GM21390 (cell line): ENCODE results near the gene FAM180A.
"Not testable (repeated sequence)": the region's sequence is repeated elsewhere in the genome, so short reads cannot be mapped to it uniquely, and the experiment has no call there.

Experiments used
- ATAC-seq: cut with Tn5 transposase; IDR thresholded peaks from one replicate; pipeline ENCODE4 v1.9.1; 2021; ENCODE audit not compliant: unreplicated experiment

Gene FAM180A

DNA sequence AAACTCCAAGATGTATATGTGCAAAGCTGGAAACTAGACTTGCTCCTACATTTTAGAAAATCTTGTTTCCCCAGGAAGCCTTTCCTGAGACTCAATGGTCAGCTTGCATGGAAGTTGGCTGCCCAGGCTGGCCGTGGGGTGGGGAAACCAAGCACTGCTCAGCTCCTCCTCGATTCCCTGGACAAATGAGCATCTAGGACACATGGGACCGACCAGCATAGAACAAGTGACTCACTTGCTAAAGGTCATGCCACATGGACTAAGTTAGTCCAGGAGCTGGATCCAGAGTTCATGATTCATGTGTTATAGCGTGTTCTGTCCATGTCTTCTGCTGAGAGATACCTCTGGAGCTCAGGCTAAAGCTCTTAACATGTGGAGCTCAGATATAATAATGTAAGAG, 6.2 kb downstream of the FAM180A start:
- no peak for ATAC-seq

- ATAC-seq: no peak
Observed at GRCh38 chr7:135741905-135742304, 6.7 kb downstream of the FAM180A start.

GRCh38 chr7:135740889-135741288, 7.7 kb downstream of the FAM180A start:
- ATAC-seq: no peak

GRCh38 chr7:135737306-135737647, 11.3 kb downstream of the FAM180A start:
- ATAC-seq: not testable (repeated sequence)

GRCh38 chr7:135736586-135737305, 11.9 kb downstream of the FAM180A start:
- no peak for ATAC-seq

DNA sequence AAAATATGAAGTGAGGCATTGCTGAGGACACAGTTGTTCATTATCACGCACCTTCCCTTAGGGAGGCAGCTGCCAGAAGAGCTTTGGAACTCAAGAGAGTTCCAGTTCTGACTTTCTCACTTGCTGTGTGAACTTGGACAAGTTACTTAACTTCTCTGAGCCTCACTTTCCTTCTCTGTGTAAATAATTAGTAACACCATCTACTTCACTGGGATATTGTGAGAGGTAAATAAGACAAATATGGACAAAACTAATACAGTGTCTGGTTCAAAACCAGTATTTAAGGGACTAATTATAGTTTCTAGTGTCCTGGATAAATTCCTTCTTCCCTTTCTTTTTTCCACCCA, 14.3 kb downstream of the FAM180A start:
- ATAC-seq: no peak

DNA sequence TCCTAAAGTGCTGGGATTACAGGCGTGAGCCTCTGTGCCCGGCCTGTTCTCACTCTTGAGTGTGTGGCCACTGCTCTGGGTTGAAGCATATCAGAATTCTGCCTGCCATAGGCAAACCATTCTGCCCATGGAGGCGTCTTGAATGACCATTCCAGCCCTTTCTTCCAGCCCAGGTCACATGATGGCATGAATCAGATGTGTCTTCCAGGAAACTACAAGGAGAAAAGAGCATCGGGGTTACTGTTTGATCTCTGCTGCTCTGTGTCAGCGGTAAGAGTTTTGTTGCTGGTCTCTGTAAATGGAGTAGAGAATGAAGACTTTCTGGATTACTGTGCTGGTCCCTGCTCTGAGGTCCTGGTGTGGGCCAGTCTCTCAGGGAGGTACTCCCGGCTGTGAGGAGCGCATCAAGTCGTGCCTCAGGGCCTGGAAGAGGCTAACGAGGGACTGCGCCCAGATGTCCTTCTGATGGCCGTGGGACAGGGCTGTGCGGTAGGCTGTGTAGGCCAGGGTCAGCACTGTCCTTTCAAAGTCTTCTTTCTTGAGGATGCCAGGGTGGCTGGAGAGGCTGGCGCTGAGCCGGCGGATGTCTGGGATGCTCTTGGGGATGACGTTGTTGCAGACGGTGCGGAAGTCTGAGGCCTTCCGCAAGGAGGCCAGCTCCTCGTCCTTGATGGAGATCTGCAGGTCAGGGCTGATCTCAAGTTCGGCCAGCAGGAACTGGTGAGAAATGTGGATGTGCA, 14.8 kb downstream of the FAM180A start:
- ATAC-seq: no peak

- ATAC-seq: no peak
Observed at GRCh38 chr7:135731131-135731530, 17.5 kb downstream of the FAM180A start.

DNA sequence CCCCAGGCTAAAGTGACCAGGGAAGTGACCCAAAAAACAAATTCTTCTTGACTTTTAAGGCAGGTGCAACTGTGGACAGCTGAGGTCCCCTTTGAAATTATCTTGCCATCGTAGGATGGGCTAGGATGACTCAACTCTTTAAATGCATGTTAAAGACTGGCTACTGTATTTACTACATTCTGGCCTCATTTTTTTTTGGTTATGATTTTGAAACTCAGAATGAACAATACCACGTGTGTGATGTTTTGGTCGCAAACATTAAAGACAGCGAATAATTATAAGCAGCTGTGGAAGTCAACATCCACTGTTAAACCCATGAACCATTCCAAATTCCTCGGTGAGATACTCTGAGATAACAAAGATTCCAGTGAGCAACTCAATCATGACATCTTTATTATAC, 19.4 kb downstream of the FAM180A start:
- no peak for ATAC-seq

- ATAC-seq: no peak
Observed at GRCh38 chr7:135728136-135728669, 20.4 kb downstream of the FAM180A start, which contains the start of gene SLC13A4. TSS of gene SLC13A4 (minus strand) at chr7:135728186. CDS start at chr7:135727496, 690 bp downstream.

DNA sequence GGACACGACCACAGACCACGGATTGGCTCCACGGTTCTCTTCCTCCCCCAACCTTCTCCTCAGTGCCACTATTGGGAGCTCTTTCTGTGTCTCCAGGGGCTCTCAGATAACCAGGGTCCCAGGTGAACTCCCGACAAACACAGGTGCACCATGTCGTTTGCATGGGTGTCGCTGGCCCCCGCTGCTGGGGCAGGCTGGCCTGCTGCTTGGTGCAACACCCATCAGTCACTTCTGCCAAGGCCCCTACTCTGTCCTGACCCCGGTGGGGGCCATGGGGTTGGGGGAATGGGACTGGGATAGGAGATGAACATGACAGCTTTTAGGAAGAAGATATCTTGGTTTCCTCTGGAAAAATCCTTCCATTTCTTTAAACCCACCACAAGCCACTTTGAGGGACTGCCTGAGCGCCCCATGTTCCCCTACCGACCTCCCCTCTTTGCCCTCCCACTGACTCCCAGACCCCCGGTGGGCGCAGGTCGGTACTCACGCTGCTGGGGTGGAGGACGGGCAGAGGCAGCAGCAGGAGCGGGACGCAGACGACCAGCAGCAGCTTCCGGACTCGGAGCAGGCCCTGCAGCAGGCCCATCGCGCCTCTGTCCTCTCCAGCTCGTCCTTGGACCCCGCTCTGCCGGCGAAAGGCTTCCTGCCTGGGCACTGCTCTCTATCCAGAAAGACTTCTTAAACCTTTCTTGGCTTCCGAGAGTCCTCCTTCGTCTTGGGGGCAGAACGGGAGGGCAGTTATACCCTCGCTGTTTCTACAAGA, 21.5 kb downstream of the FAM180A start:
- no peak for ATAC-seq

DNA sequence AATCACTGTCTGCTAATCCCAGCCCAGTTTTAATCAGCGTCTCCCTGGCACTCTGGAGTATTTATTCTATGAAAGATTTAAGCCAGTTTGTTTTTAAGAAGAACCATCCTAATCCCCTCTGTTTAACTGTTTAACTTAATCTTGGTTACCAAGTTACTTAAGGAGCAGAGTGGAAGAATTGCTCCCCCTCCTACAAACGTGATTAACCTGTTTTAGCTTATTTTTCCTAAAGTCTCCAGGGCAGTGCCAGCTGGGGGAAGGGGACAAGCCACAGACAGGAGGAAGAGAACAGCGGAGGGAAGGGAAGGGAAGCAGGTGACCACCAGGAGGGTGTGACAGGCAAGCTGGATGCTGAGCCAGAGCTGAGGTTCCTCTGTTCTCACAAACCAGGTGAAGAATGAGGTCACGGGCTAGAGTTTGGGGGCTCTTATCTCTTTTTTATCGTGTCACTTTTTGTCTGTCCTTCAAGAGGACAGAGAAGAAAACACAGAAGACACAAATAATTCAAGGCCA, 22.3 kb downstream of the FAM180A start:
- no peak for ATAC-seq

DNA sequence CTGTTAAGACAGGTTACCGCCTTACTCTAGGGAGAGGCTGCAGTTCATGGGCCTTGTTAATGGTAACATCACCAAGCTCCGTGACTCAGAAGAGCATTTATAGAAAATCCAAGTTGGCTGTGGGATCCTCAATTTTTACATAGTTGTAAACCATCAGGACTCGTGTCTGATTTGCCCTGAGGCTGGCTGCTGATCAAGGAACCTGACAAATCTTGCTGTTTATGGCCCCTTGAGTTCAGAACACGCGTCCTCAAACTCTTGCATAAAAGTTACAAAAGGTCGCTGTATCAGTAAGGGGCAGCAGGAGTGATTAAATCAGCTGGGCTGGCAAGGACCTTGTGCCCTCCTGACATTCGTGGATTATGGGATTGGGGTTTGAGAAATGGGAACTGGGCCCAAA, 25.2 kb downstream of the FAM180A start:
- ATAC-seq: no peak

GRCh38 chr7:135721198-135721820, 27.3 kb downstream of the FAM180A start:
- no peak for ATAC-seq

DNA sequence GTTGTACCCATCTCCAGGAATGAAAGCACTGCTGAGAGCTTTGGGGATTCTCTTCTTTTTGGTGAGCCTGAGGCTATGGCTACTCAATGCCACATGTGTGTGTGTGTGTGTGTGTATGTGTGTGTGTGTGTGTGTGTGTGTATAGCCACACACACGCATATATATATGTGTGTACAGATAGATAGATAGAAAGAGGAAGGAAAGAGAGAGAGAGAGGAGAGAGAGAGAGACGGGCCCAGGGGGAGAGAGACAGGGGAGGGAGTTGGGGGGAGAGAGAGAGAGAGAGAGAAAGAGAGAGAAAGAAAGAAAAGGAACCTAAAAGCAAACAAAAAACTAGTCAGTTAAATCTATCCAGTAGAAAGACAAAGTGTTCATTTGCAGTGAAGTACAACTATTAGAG, 28.9 kb downstream of the FAM180A start:
- ATAC-seq: no peak

DNA sequence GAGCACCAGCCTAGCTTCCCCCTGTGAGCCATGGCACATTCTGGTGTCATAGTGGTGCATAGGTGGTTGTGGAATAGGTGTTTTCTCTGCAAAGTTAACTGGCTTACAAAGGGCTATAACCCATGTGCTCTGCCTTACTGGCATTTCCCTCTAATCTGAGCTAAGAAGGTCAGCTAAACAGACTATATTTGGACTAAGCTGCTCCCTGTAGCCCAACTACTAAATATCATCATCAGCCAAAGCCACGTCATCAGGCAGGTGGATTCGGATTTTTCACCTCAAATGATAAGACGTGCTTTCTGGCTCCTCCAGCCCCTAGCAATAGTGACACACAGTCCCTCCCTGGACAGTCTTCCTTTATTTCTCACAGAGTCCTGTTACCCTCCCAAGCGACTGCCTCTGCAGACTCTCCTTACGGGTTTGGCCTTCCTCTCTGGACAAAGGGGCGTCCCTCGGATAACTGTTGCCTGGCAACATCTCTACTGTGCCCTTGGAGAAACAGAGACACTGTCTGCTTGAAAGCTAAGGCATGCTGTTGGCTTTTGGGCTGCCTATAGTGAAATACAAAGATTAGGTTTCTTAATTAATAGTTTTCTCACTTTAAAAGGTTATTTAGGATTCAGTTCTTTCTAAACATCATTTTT, 29.7 kb downstream of the FAM180A start:
- no peak for ATAC-seq

- no peak for ATAC-seq
Observed at GRCh38 chr7:135718219-135718618, 30.4 kb downstream of the FAM180A start.

GRCh38 chr7:135717693-135718092, 30.9 kb downstream of the FAM180A start:
- ATAC-seq: no peak

DNA sequence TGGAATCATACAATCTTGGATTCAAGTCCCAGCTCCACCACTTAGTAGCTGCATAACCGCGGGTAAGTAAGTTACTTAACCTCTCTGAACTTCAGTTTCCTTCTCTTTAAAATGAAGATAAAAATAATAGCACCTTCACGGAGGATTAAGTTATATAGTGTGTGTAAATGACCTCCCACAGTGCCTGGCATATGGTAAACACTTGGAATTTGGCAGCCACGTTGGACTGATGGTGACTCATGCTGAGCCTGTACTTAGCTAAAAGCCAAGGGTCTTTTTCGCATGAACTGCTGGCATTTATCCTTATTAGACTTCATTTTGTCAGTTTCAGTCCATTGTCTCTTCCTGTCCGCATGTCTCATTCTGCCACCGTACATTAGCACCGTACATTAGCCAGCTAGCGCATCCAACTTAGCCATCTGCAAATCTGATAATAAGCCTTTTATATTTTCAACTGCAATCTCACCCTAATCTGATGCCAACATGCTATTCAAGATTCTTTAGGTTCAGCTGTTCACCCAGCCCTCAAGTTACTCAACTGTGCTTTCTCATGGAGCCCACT, 31.9 kb downstream of the FAM180A start:
- ATAC-seq: no peak

- ATAC-seq: no peak
Observed at GRCh38 chr7:135715673-135716072, 32.9 kb downstream of the FAM180A start.
